NCI-H1092 (cell line): ENCODE results near the gene SRGAP1.
"Not testable (repeated sequence)": the region's sequence is repeated elsewhere in the genome, so short reads cannot be mapped to it uniquely, and the experiment has no call there.

Experiments used
- DNase-seq: peaks from one replicate; lab custom pipeline; 2025; lab: John Stamatoyannopoulos, UW

SRGAP1 gene

DNA sequence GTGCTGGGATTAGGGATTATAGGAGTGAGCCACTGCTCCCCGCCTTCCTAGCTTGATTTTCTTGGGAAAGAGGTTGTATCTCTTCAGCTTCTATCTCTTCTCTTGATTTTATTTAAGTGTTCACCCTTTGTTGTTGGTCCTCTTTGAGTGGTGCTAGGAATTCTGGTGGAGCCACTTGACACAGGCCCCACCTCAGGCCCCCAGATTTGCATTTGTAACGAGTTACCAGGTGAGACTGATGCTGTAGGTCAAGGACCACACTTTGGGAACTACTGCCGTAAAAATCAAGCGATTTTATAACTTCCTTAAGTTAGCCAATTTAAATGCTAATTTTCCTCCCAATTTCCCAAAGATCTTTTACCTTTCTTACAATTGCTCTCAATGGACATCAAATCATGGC is 26.3 kb downstream of the SRGAP1 start:
- no peak for DNase-seq

DNA sequence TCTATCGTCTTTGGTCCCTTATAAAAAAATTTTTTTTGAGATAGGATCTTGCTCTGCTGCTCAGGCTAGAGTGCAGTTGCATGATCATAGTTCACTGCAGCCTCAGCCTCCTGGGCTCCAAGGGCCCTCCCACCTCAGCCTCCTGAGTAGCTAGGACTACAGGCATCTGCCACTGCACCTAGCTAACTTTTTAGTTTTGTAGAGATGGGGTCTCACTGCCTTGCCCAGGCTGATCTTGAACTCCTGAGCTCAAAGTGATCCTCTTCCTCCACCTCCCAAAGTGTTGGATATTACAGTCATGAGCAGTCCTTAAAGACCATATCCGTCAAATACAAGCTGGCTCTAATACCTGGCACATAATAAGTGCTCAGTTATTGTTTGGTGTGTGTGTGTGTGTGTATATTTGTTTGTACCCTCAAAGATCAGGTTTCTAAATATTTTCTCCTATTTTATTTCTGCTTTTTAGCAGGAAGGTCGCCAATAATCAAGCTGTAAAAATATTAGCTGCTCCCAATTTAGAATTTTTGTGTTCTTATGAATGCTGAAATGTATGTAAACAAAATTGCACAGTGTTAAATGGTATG is 30.5 kb downstream of the SRGAP1 start:
- DNase-seq, result no peak

DNA sequence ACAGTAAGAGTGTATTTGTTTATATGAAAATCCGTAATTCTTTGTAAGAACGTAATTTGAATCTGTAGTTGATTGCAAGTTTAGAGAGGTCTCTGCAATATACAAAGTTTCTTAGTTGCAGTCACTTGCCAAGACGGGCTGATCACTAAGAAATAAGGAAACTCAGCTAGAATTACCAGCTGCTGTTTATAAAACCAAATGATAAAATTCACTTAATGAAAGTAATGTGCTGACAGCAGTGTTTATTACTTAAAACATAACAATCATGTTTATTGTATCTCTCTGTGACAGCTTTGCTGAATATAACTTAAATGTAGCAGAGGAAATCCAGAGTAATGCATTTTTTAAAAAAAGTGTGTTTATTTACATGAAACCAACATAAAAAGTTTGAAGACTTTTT is 31.2 kb downstream of the SRGAP1 start:
- DNase-seq, result no peak

DNA sequence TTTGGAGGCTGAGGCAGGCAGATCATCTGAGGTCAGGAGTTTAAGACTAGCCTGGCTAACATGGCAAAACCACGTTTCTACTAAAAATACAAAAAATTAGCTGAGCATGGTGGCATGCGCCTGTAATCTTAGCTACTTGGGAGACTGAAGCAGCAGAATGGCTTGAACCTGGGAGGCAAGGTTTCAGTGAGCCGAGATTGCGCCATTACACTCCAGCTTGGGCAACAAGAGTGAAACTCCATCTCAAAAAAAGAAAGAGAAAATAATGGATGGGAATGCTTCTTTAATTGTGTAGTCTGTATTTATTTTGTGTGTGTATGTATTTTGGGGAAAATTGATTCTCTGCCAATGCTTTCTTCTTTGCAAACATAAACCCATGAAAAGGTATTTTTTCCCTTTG is 32.5 kb downstream of the SRGAP1 start:
- DNase-seq, result no peak

DNA sequence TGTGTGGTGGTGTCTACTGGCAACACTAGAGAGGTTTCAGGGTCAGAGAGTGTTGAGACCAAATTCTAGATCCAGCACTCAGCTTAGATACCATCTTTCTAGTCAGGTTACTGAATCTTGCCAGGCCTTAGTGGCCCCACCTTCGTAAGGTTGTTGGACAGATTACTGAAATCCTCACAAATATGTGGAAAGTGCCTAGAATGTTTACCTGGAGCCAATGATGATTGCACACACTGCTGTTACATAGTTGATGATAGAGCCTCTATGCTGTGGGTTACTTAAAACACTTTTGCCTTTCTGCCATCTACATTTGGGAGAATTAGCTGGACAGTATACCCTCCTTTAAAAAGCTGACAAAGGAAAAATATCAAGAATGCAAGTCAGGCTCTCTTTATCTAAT is 33.2 kb downstream of the SRGAP1 start:
- DNase-seq, result no peak

DNA sequence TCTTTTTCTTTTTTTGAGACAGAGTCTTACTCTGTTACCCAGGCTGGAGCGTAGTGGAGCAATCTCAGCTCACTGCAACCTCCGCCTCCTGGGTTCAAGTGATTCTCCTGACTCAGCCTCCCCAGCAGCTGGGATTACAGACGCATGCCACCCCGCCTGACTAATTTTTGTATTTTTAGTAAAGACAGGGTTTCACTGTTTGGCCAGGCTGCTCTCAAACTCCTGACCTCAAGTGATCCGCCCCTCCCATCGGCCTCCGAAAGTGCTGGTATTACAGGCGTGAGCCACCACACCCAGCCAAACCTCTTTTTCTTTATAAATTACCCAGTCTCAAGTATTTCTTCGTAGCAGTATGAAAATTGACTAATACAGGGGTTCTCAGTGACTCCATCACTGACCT is 35.7 kb downstream of the SRGAP1 start:
- not testable (repeated sequence) for DNase-seq

DNA sequence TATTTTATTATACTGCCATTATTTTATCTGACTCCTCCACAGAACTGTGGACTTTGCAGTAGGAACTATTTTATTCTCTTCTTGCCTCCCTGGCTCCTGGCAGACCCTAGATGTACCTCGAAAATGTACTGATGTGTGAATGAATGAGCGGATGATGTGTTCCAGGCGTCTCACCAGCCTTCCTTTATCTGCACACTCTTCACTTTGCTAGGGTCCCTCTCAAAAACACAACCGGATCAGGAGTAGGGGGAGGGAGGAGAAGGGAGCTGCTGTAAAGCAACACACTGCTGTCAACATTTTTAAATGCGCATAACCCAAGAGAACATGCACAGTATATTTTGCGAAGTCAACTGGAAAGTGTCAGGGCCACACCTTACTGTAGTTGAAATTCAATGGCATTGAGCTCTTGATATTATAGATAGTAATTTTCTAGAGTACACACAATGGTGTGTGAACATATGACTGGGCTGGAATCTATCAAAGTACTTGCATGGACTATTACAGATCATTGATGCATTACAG is 36.3 kb downstream of the SRGAP1 start:
- no peak for DNase-seq

DNA sequence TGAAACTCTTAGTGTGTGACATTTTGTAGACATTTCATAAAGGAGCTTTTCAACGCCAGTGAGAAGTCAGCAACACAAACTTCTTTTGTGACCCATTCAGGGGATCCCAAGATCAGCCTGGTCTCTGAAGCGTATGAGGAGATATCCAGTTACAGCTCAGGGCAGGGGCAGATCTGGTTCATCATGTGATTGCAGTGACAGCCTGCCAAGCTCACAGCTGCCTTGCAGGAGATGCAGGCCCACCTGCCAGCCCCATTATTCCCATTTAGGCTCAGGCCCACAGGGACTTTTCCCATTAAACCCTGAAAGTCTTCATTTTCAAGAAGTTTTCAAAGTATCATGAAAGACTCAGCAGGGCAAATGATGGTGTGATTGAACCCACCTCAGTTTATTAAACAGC is 38.3 kb downstream of the SRGAP1 start:
- DNase-seq, result peak; percentile 64

DNA sequence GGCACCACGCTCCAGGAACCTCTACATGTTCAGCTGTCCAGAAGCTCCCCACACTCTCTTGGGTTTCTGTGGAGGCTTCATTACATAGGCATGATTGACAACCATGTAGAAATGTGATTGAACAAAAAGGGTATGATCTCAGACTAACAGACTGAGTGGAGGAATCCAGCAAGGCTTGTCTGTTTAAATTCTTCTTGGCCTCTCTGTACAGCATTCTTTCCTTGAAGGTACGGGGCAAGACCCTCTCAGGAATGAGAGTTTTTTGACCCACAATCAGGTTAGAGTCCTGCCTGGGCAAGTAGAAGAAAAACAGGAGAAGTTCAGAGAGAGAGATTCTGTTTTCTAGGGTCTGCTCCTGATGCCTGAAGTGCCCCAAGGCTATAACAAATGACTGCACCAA is 40.9 kb downstream of the SRGAP1 start:
- DNase-seq, result no peak

DNA sequence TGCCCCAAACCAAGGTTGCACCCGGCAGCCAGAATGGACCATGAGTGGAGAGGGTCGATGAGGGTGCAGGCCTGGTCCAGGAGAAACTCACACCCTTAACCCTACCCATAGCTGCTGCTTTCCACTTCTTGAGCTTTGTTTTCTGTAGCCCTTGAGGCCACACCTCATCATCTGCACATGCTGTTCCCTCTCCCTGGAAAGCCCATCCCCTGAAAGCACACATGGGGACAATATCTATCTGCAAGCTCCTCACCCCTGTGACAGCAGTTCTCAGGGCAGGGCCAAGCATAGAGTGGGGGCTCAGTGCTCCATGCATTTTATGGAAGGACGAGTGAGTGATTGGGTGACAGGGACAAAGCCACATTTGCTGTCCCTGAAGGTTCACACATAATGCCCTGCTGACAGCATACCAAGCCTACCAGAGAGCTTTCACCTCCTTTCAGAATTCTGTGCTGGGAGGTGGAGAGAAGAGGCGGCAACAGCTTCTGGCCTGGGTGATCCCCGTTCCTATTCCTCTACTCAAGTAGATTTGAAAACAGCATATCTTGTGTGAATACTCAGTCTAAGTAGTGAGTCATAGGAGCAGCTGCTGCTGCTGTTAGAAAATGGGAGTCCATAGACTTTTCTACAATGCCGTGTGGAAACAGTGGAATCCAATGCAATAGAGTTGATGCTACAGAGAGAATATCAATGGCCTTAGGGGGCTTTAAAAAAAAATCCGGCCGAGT is 44.6 kb downstream of the SRGAP1 start:
- no peak for DNase-seq

DNA sequence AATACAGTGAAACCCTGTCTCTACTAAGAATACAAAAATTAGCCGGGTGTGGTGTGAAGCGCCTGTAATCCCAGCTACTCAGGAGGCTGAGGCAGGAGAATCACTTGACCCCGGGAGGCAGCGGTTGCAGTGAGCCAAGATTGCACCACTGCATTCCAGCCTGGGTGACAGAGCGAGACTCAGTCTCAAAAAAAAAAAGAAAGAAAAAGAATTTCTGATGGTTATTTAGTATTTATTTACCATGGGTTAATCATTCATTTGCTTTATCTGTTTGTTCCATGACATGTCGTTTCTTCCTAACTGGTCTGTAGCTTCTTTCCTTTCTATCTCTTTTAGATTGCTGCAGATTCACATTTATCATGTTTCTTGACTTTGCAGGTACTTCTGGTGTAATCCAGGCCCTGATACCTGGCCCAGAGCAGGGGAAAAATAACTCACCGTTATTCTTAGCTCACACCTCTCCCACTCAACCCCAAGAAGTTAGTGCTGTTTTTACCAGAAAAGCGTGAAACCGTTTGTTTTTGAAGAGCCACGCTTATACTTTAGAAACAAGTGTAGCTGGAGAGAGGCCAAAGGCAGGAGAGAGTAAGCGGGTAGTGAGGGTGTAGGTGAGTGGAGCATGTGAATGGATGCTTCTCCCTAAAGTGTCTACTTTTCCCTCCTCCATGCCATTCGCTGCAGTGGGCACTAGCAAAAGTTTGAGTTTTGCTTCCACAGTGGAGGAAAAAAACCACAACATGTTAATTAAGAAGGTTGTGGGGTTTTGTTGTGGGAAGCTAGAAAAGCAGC is 45.4 kb downstream of the SRGAP1 start:
- DNase-seq, result no peak

DNA sequence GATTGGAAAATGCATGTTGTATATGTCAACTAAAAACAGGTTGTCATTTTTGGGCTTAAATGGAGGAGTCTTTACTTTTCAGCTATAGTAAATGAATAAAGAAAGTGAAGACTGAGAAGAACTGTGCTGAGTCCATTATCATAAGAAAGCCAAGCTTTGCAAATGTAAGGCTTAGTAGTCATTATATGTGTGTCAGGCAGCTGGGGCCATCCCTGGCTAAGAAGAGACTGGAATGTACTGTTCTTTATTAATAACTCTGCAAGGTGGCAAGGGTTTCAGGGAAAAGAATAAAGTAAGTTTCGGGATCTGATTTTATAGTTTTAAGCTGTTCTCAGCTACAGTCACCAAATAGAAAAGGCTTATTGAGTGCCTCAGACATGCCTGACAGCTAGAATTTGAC is 48.7 kb downstream of the SRGAP1 start:
- DNase-seq, result no peak

DNA sequence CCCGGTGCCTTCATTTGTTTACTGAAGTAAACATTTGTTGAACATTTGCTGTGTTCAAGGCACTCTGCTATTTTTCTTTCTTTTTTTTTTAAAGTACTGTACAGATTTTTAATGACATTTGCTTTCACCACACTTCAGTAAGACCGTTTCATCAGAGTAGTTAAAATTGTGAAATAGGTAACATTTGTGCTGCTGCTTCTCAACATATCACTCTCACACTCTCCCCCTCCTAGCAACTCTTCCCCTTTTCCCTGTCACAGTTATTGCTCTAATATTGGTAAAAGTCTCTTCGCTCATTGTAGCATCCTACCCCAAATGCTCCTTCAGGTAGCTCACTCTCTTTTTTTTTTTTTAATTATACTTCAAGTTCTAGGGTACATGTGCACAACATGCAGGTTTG is 49.6 kb downstream of the SRGAP1 start:
- DNase-seq, result no peak

DNA sequence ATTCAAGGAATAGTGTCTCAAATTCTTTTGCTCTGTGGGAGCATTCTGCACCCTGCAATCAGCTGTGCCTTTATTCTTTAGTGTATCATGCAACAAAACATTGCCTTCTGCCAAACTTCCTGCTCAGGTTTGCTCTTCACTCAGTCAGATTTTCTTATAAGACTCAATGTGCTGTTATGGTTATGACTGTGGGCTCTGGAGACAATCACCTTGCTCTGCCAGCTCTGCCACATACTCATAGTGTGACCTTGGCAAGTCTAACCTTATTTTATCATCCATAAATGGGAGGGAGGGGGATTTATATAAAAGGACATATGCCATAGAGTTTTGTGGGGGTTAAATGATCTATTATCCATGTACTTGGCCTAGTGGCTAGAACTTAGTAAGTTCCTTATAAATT is 51.3 kb downstream of the SRGAP1 start:
- no peak for DNase-seq

DNA sequence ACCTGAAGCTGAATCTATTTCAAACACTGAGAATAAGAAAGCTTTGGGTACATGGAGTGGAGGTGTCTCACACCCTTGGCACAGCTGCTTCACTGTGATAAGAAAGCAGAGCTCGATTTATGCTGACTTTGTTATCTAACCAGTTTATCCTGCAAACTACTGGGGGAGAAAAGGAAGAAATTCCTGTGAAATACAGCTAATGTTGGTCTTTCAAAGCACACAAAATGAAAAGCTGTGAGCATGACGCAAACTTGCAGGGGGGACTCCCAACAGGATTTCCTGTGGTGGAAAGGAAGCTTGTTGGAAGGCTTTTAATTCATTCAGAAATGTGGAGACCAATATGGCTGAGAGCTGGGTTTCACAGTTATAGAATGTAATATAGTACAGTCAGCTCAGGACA is 53.4 kb downstream of the SRGAP1 start:
- DNase-seq, result no peak

DNA sequence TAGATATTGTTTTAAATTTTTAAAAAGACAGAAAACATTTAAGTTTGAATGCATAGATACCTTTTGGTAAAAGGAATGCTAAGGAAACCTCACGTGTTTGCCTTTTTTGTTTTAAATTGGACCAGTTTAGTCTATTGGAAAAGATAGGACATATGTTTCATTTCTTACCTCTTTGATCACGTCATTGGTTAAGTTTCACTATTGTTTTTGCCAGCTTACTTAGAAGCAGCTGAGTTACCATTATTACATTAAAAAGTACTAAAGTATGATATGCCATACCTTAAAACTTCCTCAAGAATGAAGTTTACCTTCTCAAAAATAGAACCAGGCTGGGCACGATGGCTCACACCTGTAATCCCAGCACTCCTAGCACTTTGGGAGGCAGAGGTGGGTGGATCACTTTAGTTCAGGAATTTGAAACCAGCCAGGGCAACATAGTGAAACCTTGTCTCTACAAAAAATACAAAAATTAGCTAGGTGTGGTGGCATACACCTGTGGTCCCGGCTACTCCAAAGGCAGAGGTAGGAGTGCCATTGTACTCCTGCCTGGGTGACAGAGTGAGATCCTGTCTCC is 54.4 kb downstream of the SRGAP1 start:
- no peak for DNase-seq

DNA sequence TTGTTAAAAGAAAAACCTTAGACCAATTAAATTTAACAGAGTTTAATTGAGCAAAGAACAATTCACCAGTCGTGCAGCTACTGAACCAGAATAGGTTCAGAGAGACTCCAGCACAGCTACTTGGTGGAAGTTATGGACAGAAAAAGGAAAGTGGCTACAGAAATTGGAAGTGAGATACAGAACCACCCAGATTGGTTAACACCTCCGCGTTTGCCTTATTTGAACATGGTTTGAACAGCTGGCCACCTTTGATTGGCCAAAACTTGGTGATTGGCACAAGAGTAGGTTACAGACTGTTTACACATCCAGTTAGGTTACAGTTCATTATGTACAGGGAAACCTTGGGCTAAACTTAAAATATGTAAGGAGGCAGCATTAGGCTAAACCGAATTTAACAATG is 54.9 kb downstream of the SRGAP1 start:
- DNase-seq, result no peak

DNA sequence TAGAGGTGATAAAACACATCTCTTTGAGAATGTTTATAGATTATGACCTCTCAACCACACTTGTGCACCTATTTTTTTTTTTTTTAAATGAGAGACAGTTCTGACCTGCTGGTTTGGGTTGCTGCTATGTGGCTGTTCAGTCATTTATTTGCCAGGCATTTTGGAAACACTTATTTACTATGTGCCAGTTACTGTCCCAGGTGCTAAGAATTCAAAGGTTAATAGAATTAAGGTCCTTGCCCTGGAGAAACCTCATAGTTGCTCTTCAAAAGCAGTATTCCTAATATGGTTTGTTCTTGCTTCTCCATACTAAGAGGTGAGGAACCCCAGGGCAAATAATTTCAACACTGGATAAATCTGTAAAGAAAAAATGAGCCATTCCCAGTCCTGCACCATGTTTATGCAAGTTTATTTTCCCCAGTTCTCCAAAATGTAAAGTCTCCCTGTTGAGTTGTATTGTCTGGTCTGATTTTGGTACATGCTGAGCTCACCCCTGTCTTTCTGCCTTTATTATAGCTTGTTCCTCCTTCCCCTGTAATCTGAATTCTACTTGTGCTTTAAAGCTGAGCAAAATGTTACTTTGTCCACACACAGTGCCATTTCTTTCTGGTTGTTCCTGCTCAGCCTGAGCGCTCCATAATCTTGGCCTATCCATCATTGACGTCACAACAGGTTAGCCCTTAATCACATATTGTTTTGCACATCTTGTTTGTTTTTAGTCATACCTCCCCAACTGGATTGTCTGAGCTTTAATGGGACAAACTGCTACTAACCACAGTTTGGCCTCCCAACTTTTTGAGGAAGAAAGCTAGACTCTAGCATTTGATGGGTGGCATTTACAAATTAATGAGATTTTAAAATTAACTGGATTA is 56.7 kb downstream of the SRGAP1 start:
- no peak for DNase-seq

DNA sequence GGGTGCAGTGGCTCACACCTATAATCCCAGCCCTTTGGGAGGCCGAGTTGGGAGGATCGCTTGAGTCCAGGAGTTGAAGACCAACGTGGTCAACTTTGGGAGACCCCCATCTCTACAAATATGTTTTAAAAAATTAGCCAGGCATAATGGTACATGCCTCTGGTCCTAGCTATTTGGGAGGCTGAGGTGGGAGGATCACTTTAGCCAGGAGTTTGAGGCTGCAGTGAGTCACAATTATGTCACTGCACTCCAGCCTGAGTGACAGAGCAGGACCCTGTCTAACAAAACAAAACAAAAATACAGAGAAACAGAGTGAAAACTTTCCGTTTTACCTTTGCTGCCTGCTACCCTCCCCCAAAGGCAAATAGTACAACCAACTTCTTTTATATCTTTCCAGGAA is 60.2 kb downstream of the SRGAP1 start:
- no peak for DNase-seq

DNA sequence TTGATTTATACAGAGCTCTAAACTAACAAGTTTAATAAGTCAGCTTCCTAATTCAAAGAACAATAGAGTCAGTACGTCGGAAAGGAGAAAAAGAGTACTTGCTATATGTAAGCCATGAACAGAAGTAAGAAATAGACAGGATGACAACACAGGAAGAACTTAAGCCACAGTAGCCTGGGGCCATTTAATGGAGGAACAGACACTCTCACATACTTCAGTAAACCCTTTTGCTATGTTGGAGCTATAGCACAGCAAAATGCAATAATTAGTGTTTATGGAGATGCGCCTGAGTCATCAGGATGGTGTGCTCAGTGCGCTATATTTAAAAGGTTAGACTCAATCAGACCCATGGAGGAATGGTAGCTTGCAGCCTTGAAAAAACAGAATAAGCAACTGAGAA is 61.0 kb downstream of the SRGAP1 start:
- DNase-seq, result no peak

DNA sequence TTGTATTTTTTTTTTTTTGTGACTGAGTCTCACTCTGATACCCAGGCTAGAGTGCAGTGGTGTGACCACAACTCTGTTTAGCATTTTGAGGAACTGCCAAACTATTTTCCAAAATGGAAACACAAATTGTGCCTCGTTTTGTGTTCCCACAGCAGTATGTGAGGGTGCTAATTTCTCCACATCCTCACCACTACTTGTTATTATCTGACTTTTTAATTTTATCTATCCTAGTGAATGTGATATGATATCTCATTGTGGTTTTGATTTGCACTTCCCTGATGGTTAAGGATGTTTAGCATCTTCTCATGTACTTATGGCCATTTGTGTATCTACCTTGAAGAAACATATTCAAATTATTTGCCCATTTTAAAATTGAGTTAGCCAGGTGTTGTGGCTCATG is 62.4 kb downstream of the SRGAP1 start:
- DNase-seq, result no peak

DNA sequence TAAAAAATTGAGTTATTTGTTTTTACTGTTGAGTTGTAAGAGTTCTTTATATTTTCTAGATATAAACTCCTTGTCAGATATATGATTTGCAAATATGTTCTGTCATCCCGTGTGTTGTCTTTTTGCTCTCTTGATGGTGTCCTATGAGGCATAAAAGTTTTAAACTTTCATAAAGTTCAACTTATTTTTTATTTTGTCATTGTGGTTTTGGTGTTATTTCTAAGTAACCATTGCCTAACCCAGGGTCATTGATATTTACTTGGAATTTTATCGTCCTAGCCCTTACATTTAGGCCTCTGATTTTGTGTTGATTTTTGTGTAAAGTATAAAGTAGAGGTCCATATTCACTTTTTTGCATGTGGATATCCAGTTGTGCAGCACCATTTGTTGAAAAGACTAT is 63.1 kb downstream of the SRGAP1 start:
- DNase-seq, result no peak
